GM21423 (cell line): ENCODE results near the gene BSCL2.
"Not testable (repeated sequence)": the region's sequence is repeated elsewhere in the genome, so short reads cannot be mapped to it uniquely, and the experiment has no call there.

Experiments
- ATAC-seq: cut with Tn5 transposase; IDR thresholded peaks from one replicate; pipeline ENCODE4 v1.9.1; 2021; ENCODE audit warnings: mild to moderate bottlenecking, moderate library complexity; ENCODE audit not compliant: unreplicated experiment

BSCL2 gene

GRCh38 chr11:62664405-62665074, 42.7 kb downstream of the BSCL2 start:
- ATAC-seq = peak; percentile 21

GRCh38 chr11:62656796-62657429, 50.3 kb downstream of the BSCL2 start:
- no peak for ATAC-seq

DNA sequence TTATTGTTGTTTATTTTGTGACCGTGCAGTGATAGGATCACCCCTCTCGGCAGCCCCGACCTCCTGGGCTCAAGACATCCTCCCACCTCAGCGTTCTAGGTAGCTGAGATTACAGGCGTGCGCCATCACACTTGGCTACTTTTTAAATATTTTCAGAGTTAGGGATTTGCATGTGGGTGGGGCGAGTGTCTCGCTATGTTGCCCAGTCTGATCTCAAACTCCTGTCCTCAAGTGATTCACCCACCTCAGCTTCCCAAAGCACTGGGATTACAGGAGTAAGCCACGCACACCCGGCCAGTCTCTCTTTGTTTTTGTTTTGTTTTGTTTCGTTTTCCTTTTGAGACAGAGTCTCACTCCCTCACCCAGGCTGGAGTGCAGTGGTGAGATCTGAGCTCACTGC, 52.9 kb downstream of the BSCL2 start:
- no peak for ATAC-seq

DNA sequence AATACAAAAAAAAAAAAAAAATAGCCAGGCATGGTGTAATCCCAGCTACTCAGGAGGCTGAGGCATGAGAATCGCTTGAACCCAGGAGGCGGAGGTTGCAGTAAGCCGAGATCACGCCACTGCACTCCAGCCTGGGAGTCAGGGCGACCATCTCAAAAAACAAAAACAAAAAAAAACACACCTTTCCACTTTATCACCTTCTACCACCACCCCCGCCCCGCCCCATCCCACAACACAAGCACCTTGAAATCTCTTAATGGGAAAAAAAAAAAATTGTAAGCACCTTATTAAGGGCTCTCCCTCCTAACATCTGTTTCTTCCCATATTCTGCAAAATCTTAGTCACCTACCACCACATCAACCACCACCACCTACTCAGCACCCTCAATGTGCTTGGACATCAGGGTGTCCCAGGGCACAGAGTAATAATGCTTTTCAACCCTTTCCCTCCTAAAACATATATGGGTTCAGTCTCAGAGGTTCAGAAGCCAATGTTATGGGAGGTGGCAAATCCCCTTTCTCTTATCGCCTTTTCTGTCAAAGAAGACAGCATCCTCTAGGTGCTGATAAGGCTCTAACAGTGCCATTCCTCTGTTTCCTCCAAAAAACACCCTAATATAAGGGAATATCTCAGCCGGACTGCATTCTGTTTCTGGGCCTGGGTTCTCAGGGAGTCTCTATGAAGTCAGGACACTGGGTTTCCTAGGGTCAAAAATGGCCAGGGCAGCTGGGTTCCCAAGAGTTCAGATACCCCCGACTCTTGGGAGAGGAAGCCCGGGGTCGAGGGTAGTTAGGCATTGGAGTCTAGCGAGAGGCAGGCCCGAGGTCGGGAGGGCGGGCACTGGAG, 54.8 kb downstream of the BSCL2 start:
- peak; percentile 15 for ATAC-seq

GRCh38 chr11:62650283-62650682, 56.9 kb downstream of the BSCL2 start:
- not testable (repeated sequence) for ATAC-seq

GRCh38 chr11:62649486-62649885, 57.7 kb downstream of the BSCL2 start:
- no peak for ATAC-seq

DNA sequence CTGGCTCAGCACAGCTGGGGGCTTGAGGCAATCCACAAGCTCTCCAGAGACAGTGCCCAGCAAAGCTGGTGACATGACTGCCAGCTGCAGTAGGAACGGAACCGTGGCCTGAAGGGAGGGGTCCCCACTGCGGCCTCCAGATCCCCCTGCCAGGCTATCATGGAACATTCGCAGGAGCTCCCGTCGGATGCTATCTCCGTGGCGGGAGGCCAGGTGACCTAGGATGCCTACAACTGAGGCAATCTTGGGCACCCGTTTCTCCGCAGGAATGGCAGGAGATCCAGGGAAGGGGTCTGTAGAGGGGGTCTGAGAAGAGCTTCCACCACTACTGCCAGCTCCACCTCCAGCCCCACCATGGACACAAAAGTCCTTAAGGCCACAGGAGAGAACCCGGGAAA, 58.3 kb downstream of the BSCL2 start:
- no peak for ATAC-seq

GRCh38 chr11:62648185-62648966, 58.8 kb downstream of the BSCL2 start:
- ATAC-seq = no peak

- ATAC-seq = no peak
Measured at GRCh38 chr11:62647609-62648005, 59.6 kb downstream of the BSCL2 start.

- no peak for ATAC-seq
Measured at GRCh38 chr11:62646825-62647608, 60.2 kb downstream of the BSCL2 start.

GRCh38 chr11:62645946-62646824, 61.0 kb downstream of the BSCL2 start, which contains the start of gene GANAB:
Gene GANAB (minus strand): TSS chr11:62646613. CDS start chr11:62646599, 14 bp downstream.
- ATAC-seq = peak; percentile 94

DNA sequence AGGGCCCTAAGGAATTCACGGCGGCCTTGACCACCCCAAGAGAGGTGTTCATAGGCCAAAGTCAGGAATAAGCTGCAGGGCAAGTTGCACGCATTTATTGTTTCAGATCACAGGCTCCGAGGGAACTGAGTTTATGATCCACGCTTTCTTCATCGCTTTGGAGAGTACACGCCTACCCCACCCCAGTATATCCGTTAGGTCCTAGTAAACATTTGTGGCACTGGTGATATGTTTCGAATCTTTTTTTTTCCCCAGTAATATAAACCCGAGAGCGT, 61.6 kb downstream of the BSCL2 start:
- peak; percentile 2 for ATAC-seq

- ATAC-seq = no peak
Measured at GRCh38 chr11:62644220-62644619, 63.0 kb downstream of the BSCL2 start.
